Thymus (tissue), 2 donors: ENCODE results near the gene USPL1. TPM values are rescaled to one million over a fixed set of nuclear protein-coding genes. Genes with fewer than 3 reads are reported as not detected.

Source experiments
- polyA plus RNA-seq: library from polyadenylated mRNA; stranded (reverse); fragments of 200-250 nt; gene quantifications from one replicate; pipeline ENCODE4 v1.2.3, GENCODE V29; 2013
- total RNA-seq: library from RNA; stranded (reverse); fragments of 120-200 nt; gene quantifications from one replicate; pipeline ENCODE4 v1.2.4, GENCODE V29; 2013
- donor health status: healthy.

Gene USPL1
- total and polyA plus RNA-seq, 2 donors, result 18.4 to 19.3 TPM

Other genes with a start within 250 kb of the USPL1 start
- gene UBE2L5, start 195.4 kb upstream of the USPL1 start, total RNA-seq, result 0.24 TPM
- gene UBE2L5, start 195.4 kb upstream of the USPL1 start, polyA plus RNA-seq, result 0.23 TPM
- gene HMGB1, start 152.0 kb upstream of the USPL1 start, total RNA-seq, result 1,017 TPM
- 593 TPM for gene HMGB1, start 152.0 kb upstream of the USPL1 start, polyA plus RNA-seq
- 77.1 TPM for gene ALOX5AP, start 117.6 kb downstream of the USPL1 start, total RNA-seq
- gene ALOX5AP, start 117.6 kb downstream of the USPL1 start, polyA plus RNA-seq, result 36.9 TPM